LNCaP clone FGC (cell line): ENCODE data around the gene MROH9.

Experiments used
- DNase-seq: peaks from one replicate; pipeline ENCODE4 v3.0.0-alpha.2; 2011; ENCODE audit warnings: low read depth
- H3K4me3 ChIP-seq: 2 replicates; pipeline ENCODE4 v1.5.1; 2011; ENCODE audit warnings: mild to moderate bottlenecking, low read depth, low read length, control low read depth
- CTCF ChIP-seq: IDR thresholded peaks from 2 replicates; pipeline ENCODE4 v1.5.1; 2012; ENCODE audit warnings: mild to moderate bottlenecking; ENCODE audit not compliant: control insufficient read depth, insufficient read depth; ENCODE audit errors: extremely low read depth

Gene MROH9

GRCh38 chr1:170993151-170993550 lies 57.8 kb downstream of the MROH9 start:
- no peak for DNase-seq
- H3K4me3 ChIP-seq, result no peak overlapping the region
- TF ChIP-seq CTCF, result no peak

GRCh38 chr1:170993717-170994116 lies 58.4 kb downstream of the MROH9 start:
- no peak for DNase-seq
- no peak for TF ChIP-seq CTCF
- no peak overlapping the region for H3K4me3 ChIP-seq

GRCh38 chr1:171014880-171015279 lies 79.5 kb downstream of the MROH9 start:
- H3K4me3 ChIP-seq, result no peak overlapping the region
- DNase-seq, result no peak
- TF ChIP-seq CTCF, result no peak

GRCh38 chr1:171017426-171017825 lies 82.1 kb downstream of the MROH9 start:
- H3K4me3 ChIP-seq, result no peak overlapping the region
- no peak for TF ChIP-seq CTCF
- no peak for DNase-seq

- no peak overlapping the region for H3K4me3 ChIP-seq
- DNase-seq, result no peak
- no peak for TF ChIP-seq CTCF
These were observed 84.6 kb downstream of the MROH9 start for GRCh38 chr1:171019971-171020370.

- H3K4me3 ChIP-seq, result no peak overlapping the region
- no peak for TF ChIP-seq CTCF
- DNase-seq, result no peak
These were observed 97.7 kb downstream of the MROH9 start for GRCh38 chr1:171032822-171033702.

GRCh38 chr1:171037626-171038025 lies 102.3 kb downstream of the MROH9 start:
- no peak for TF ChIP-seq CTCF
- no peak overlapping the region for H3K4me3 ChIP-seq
- DNase-seq, result no peak
